ENCODE results near the gene RFX4. TPM values are rescaled to one million over a fixed set of nuclear protein-coding genes. Genes with fewer than 3 reads are reported as not detected.

RFX4 gene
- total RNA-seq, 2 experiments from 2014 or later, result not detected

- H3K4me3 ChIP-seq (ENCODE audit: low read depth, low read length, poor library complexity, severe bottlenecking), result no peak overlapping the region
These were observed 1.6 kb downstream of the RFX4 start for GRCh38 chr12:106584104-106585064.

GRCh38 chr12:106585105-106585520 lies 2.3 kb downstream of the RFX4 start:
- H3K4me2 ChIP-seq (ENCODE audit: low read length), result no peak overlapping the region
- no peak overlapping the region for H2AFZ ChIP-seq (ENCODE audit: low read length)
- H4K20me1 ChIP-seq (ENCODE audit: insufficient read depth, low read length), result no peaks in the 10 kb centered on the region
- H3K4me1 ChIP-seq (ENCODE audit: insufficient read depth, low read length, poor library complexity, severe bottlenecking), result no peaks in the 10 kb centered on the region
- no peak overlapping the region for H3K27ac ChIP-seq (ENCODE audit: low read depth, low read length, poor library complexity, severe bottlenecking)
- no peak for DNase-seq (ENCODE audit: low spot score)
- H3K79me2 ChIP-seq (ENCODE audit: insufficient read depth, low read depth, low read length), result no peaks in the 10 kb centered on the region
- H3K9me2 ChIP-seq (ENCODE audit: insufficient read depth, low read length), result no peaks in the 10 kb centered on the region
- CTCF ChIA-PET (ENCODE audit: unreplicated experiment), result no interaction called here
- POLR2A ChIA-PET, result no interaction called here
- intact Hi-C loops (cut with micrococcal nuclease; ENCODE audit: unreplicated experiment), result no loop called here
- TF ChIP-seq EZH2phosphoT487 (IDR thresholded peaks at IDR 0.05; ENCODE audit: borderline replicate concordance, low read depth, low read length), result no peak
- TF ChIP-seq CTCF (conservative IDR thresholded peaks at IDR 0.05; ENCODE audit: low read length), result no peak
- H3K36me3 ChIP-seq (ENCODE audit: insufficient read depth, low read length), result no peaks in the 10 kb centered on the region
- BruUV-seq (replicated peaks), result no TSS peak
- H3K9me3 ChIP-seq (ENCODE audit: low read length), result no peaks in the 10 kb centered on the region
- H3K4me3 ChIP-seq (ENCODE audit: low read depth, low read length, poor library complexity, severe bottlenecking), result no peak overlapping the region

More at GRCh38 chr12:106584104-106585064, 1.6 kb downstream of the RFX4 start:
- H3K9me2 ChIP-seq (ENCODE audit: insufficient read depth, low read length), result no peaks in the 10 kb centered on the region
- ChIA-PET POLR2A (interaction anchor here (0.6 kb wide), 1 partner anchor 121 kb away, joined by 3 read pairs; no protein-coding TSS in a partner anchor), CTCF (ENCODE audit: unreplicated experiment) (no interaction called here)
- no peak overlapping the region for H2AFZ ChIP-seq (ENCODE audit: low read length)
- no TSS peak for BruUV-seq (replicated peaks)
- no peak for TF ChIP-seq EZH2phosphoT487 (IDR thresholded peaks at IDR 0.05; ENCODE audit: borderline replicate concordance, low read depth, low read length)
- no peak for TF ChIP-seq CTCF (conservative IDR thresholded peaks at IDR 0.05; ENCODE audit: low read length)
- H3K79me2 ChIP-seq (ENCODE audit: insufficient read depth, low read depth, low read length), result no peaks in the 10 kb centered on the region
- H3K9me3 ChIP-seq (ENCODE audit: low read length), result no peaks in the 10 kb centered on the region
- no peaks in the 10 kb centered on the region for H3K36me3 ChIP-seq (ENCODE audit: insufficient read depth, low read length)
- H4K20me1 ChIP-seq (ENCODE audit: insufficient read depth, low read length), result no peaks in the 10 kb centered on the region
- no peak overlapping the region for H3K4me2 ChIP-seq (ENCODE audit: low read length)
- no peaks in the 10 kb centered on the region for H3K4me1 ChIP-seq (ENCODE audit: insufficient read depth, low read length, poor library complexity, severe bottlenecking)
- no peak overlapping the region for H3K27ac ChIP-seq (ENCODE audit: low read depth, low read length, poor library complexity, severe bottlenecking)
- intact Hi-C loops (cut with micrococcal nuclease; ENCODE audit: unreplicated experiment), result no loop called here
- DNase-seq (ENCODE audit: low spot score), result no peak
